ENCODE data around the gene CRTC2. TPM values are rescaled to one million over a fixed set of nuclear protein-coding genes. Genes with fewer than 3 reads are reported as not detected.

The CRTC2 gene
- total RNA-seq, 2 experiments from 2014 or later, result 147 to 152 TPM

GRCh38 chr1:153929426-153929825, 29.0 kb downstream of the CRTC2 start:
- Mint-ChIP-seq H3K4me3 (no peak overlapping the region), H3K36me3 (ENCODE audit: low read depth) (peaks cover 33% of the 10 kb centered on the region), H3K27ac (no peak overlapping the region), H3K9me3 (no peaks in the 10 kb centered on the region), H3K4me1 (ENCODE audit: low read depth) (peaks cover 10% of the 10 kb centered on the region), H3K27me3 (no peaks in the 10 kb centered on the region)
- peaks cover 3% of the 10 kb centered on the region for H3K4me1 ChIP-seq (ENCODE audit: insufficient read depth, low read length)
- no peak for ATAC-seq (ENCODE audit: poor library complexity)
- CTCF ChIA-PET, result no interaction called here
- peak overlapping the region in 1 of 2 donors; percentile 10 for H3K27ac ChIP-seq (ENCODE audit: low read depth in 1 of 2, low read length in 2 of 2)
- H3K9me3 ChIP-seq (ENCODE audit: control insufficient read depth in 1 of 2, insufficient read depth in 1 of 2, low read length in 2 of 2), result no peaks in the 10 kb centered on the region
- H3K4me3 ChIP-seq (ENCODE audit: low read length), result no peak overlapping the region
- H3K36me3 ChIP-seq (ENCODE audit: insufficient read depth, low read length), result peaks cover 47% of the 10 kb centered on the region
- POLR2A ChIA-PET, result interaction anchor here (1.0 to 2.3 kb wide), 2 partner anchors 16 to 29 kb away, joined by 3 to 12 read pairs; partner anchors contain the start of genes CRTC2 and DENND4B
- no peak for TF ChIP-seq CTCF (IDR thresholded peaks at IDR 0.05)
- DNase-seq, result no peak
- intact Hi-C loops (cut with DNase I, micrococcal nuclease), result loop anchor here in 1 of 2 experiments (10.0 kb wide), 2 partner anchors 255 to 295 kb away; partner anchors contain the start of genes ILF2, NPR1 and UBAP2L
- H3K27me3 ChIP-seq (ENCODE audit: control insufficient read depth in 1 of 2, insufficient read depth in 2 of 2, low read length in 2 of 2), result no peaks in the 10 kb centered on the region

GRCh38 chr1:153928791-153929341, 29.5 kb downstream of the CRTC2 start:
- H3K36me3 ChIP-seq (ENCODE audit: insufficient read depth, low read length), result peaks cover 42% of the 10 kb centered on the region
- peak overlapping the region; percentile 54 for H3K27ac Mint-ChIP-seq
- H3K4me1 Mint-ChIP-seq (ENCODE audit: low read depth), result peaks cover 12% of the 10 kb centered on the region
- intact Hi-C loops (cut with DNase I, micrococcal nuclease), result loop anchor here in 1 of 2 experiments (10.0 kb wide), 2 partner anchors 254 to 296 kb away; partner anchors contain the start of genes ILF2, NPR1 and UBAP2L
- no peak for DNase-seq
- H3K4me1 ChIP-seq (ENCODE audit: insufficient read depth, low read length), result peaks cover 8% of the 10 kb centered on the region
- no peaks in the 10 kb centered on the region for H3K27me3 Mint-ChIP-seq
- no peak overlapping the region for H3K4me3 ChIP-seq (ENCODE audit: low read length)
- no peak for TF ChIP-seq CTCF (IDR thresholded peaks at IDR 0.05)
- no peaks in the 10 kb centered on the region for H3K9me3 Mint-ChIP-seq
- peak overlapping the region in 1 of 2 donors; percentile 10 for H3K27ac ChIP-seq (ENCODE audit: low read depth in 1 of 2, low read length in 2 of 2)
- H3K9me3 ChIP-seq (ENCODE audit: control insufficient read depth in 1 of 2, insufficient read depth in 1 of 2, low read length in 2 of 2), result no peaks in the 10 kb centered on the region
- POLR2A ChIA-PET, result interaction anchor here (1.0 to 2.3 kb wide), 4 partner anchors 17 to 130 kb away, joined by 3 to 12 read pairs (median 3); partner anchors contain the start of genes CRTC2 and DENND4B
- H3K27me3 ChIP-seq (ENCODE audit: control insufficient read depth in 1 of 2, insufficient read depth in 2 of 2, low read length in 2 of 2), result no peaks in the 10 kb centered on the region
- ATAC-seq (ENCODE audit: poor library complexity), result no peak
- H3K36me3 Mint-ChIP-seq (ENCODE audit: low read depth), result peaks cover 27% of the 10 kb centered on the region
- CTCF ChIA-PET, result no interaction called here
- H3K4me3 Mint-ChIP-seq, result no peak overlapping the region

- H3K4me3 Mint-ChIP-seq, result peak overlapping the region; percentile 20
- intact Hi-C loops (cut with DNase I, micrococcal nuclease), result loop anchor here in 1 of 2 experiments (10.0 kb wide), 2 partner anchors 253 to 297 kb away; partner anchors contain the start of genes ILF2, NPR1 and UBAP2L
- H3K9me3 Mint-ChIP-seq, result no peaks in the 10 kb centered on the region
- H3K27ac ChIP-seq (ENCODE audit: low read depth in 1 of 2, low read length in 2 of 2), result no peak overlapping the region
- ATAC-seq (ENCODE audit: poor library complexity) (no peak), DNase-seq (no peak)
- H3K4me1 ChIP-seq (ENCODE audit: insufficient read depth, low read length), result peaks cover 13% of the 10 kb centered on the region
- TF ChIP-seq CTCF (IDR thresholded peaks at IDR 0.05), result no peak
- H3K9me3 ChIP-seq (ENCODE audit: control insufficient read depth in 1 of 2, insufficient read depth in 1 of 2, low read length in 2 of 2), result no peaks in the 10 kb centered on the region
- H3K4me1 Mint-ChIP-seq (ENCODE audit: low read depth), result peaks cover 18% of the 10 kb centered on the region
- CTCF ChIA-PET, result no interaction called here
- no peak overlapping the region for H3K4me3 ChIP-seq (ENCODE audit: low read length)
- POLR2A ChIA-PET, result interaction anchor here (1.0 to 2.3 kb wide), 4 partner anchors 17 to 130 kb away, joined by 3 to 12 read pairs (median 4); partner anchors contain the start of genes CRTC2, DENND4B and JTB
- H3K36me3 Mint-ChIP-seq (ENCODE audit: low read depth), result peaks cover 29% of the 10 kb centered on the region
- H3K27me3 Mint-ChIP-seq, result peaks cover under 1% of the 10 kb centered on the region
- no peaks in the 10 kb centered on the region for H3K27me3 ChIP-seq (ENCODE audit: control insufficient read depth in 1 of 2, insufficient read depth in 2 of 2, low read length in 2 of 2)
- H3K36me3 ChIP-seq (ENCODE audit: insufficient read depth, low read length), result peaks cover 36% of the 10 kb centered on the region
- peak overlapping the region; percentile 54 for H3K27ac Mint-ChIP-seq
Measured at GRCh38 chr1:153928245-153928644, 30.2 kb downstream of the CRTC2 start.

Data from CD4-positive, alpha-beta T cell (primary cell).